Endothelial cell (in vitro differentiated cells): ENCODE measurements around the gene MOCOS. TPM values are rescaled to one million over a fixed set of nuclear protein-coding genes. Genes with fewer than 3 reads are reported as not detected.

ENCODE experiments used
- DNase-seq: peaks from one replicate; pipeline ENCODE4 v3.0.0; 2021; ENCODE audit warnings: low spot score
- H3K27ac Mint-ChIP-seq: one replicate; pipeline ENCODE4 v1.8.0; 2021; ENCODE audit warnings: mixed read lengths, inconsistent platforms; ENCODE audit not compliant: unreplicated experiment
- H3K27me3 Mint-ChIP-seq: one replicate; pipeline ENCODE4 v1.8.0; 2021; ENCODE audit warnings: mild to moderate bottlenecking, moderate library complexity, mixed read lengths, inconsistent platforms; ENCODE audit not compliant: unreplicated experiment
- H3K36me3 Mint-ChIP-seq: one replicate; pipeline ENCODE4 v1.8.0; 2021; ENCODE audit warnings: mild to moderate bottlenecking, low read depth, mixed read lengths, inconsistent platforms; ENCODE audit not compliant: unreplicated experiment
- H3K4me1 Mint-ChIP-seq: one replicate; pipeline ENCODE4 v1.8.0; 2021; ENCODE audit warnings: mild to moderate bottlenecking, mixed read lengths, inconsistent platforms; ENCODE audit not compliant: unreplicated experiment
- H3K4me3 Mint-ChIP-seq: one replicate; pipeline ENCODE4 v1.8.0; 2021; ENCODE audit warnings: mild to moderate bottlenecking, mixed read lengths, inconsistent platforms; ENCODE audit not compliant: unreplicated experiment
- H3K9me3 Mint-ChIP-seq: one replicate; pipeline ENCODE4 v1.8.0; 2021; ENCODE audit warnings: mixed read lengths, inconsistent platforms; ENCODE audit not compliant: unreplicated experiment
- CTCF ChIP-seq: fragments of 200-600 bp; sonication (generic); IDR thresholded peaks from one replicate; pipeline ENCODE4 v1.5.0; 2021; ENCODE audit warnings: antibody characterized with exemption; ENCODE audit not compliant: unreplicated experiment
- total RNA-seq: library from RNA; stranded (reverse); fragmentation: NEBNext Ultra II Directional; extraction: Animal tissue kit (Norgen Biotek cat#: 25700); gene quantifications from one replicate; pipeline ENCODE4 v1.2.1, GENCODE V29; 2021; ENCODE audit not compliant: unreplicated experiment

Gene MOCOS
- total RNA-seq, 1 donor from 2014 or later: 0.56 TPM

DNA sequence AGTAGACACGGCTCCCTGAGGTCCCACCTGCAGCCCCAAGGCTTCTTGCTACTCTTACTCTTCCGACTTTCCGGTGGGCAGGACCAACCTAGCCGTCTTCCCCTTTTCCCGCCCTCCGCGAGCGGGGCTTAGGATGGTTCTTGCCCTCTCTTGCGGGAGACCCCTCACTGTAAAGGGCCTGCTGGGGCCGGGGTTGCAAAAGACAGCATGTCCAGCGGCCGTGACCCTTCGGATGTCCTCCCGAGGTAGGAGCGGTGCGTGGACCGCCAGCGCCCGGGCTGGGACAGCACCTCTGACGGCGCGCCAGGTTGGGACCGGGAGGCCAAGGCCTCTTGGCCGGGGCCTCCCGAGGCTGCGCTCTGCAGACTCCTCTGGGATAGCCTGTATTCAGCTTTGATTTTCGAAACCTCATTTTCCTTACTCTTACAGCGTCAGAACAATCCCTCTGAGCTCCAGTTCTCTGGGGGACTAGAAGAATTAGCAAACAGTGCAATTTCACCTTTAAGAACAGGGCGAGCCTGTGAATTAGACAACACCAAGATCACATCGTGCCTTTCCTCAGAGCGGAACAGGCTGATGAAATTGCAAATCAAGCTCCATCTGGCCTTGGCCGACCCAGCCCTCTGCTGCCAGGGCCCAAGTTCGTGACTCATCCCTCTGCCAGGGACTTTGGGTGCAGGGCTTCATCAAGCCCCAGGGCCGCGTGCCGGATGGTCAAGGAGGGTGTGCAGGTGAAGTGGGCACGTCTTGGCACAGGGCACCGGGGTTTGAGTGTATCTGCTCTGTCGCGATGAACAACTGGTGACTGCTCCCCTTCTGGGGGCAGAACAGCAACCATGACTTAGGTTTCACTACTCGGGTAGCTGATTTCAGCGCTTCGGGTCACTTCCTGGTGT, 777 bp downstream of the MOCOS start:
- peak overlapping the region; percentile 83 for H3K4me3 Mint-ChIP-seq
- H3K9me3 Mint-ChIP-seq: peaks cover 4% of the 10 kb centered on the region
- H3K27ac Mint-ChIP-seq: no peak overlapping the region
- peaks cover 8% of the 10 kb centered on the region for H3K36me3 Mint-ChIP-seq
- peaks cover 18% of the 10 kb centered on the region for H3K27me3 Mint-ChIP-seq
- DNase-seq: peak; percentile 10
- TF ChIP-seq CTCF: no peak
- peaks cover 32% of the 10 kb centered on the region for H3K4me1 Mint-ChIP-seq

DNA sequence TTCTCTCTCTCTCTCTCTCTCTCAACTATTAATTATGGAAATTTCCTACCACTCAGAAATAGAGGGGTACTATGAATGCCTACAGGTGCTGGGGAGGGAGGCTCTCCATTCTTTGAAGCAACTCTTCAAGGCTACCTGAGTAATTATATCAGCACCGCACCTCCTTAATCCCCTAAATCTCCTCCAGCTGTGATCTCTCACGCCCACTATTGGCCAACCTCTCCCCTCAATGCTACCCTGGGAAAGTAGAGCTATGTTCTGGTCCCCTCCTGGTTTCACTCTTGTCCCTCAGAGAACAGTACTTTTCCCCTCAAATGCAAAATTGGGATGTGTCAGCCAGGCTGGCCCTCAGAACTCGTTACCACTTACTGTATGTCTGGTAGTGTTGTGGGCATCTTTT, 1.6 kb downstream of the MOCOS start:
- TF ChIP-seq CTCF: no peak
- no peak overlapping the region for H3K27ac Mint-ChIP-seq
- H3K4me3 Mint-ChIP-seq: peak overlapping the region; percentile 83
- H3K4me1 Mint-ChIP-seq: peaks cover 27% of the 10 kb centered on the region
- peaks cover 4% of the 10 kb centered on the region for H3K9me3 Mint-ChIP-seq
- H3K36me3 Mint-ChIP-seq: peaks cover 8% of the 10 kb centered on the region
- peaks cover 14% of the 10 kb centered on the region for H3K27me3 Mint-ChIP-seq
- no peak for DNase-seq

DNA sequence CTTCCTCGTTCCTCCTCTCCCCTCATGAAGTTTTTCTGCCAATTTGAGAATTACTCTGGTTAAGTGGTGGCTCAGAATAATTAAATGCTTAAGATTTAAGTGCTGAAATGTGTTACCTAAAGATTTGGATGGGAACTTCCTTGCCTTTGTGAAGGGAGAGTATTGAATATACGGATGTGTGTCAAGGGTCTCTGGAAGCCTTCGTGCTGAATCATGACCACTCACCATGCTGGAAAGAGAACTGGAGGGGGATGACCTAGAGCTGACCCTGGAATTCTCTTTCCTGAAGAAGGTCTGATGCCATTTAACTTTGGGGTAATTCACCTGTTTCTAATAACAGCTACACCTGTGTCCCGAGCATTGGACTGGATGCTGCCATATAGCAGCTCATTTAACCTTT, 2.2 kb downstream of the MOCOS start:
- H3K4me3 Mint-ChIP-seq: no peak overlapping the region
- no peak for DNase-seq
- H3K27ac Mint-ChIP-seq: no peak overlapping the region
- peaks cover 8% of the 10 kb centered on the region for H3K36me3 Mint-ChIP-seq
- peaks cover 4% of the 10 kb centered on the region for H3K9me3 Mint-ChIP-seq
- no peak for TF ChIP-seq CTCF
- peaks cover 14% of the 10 kb centered on the region for H3K27me3 Mint-ChIP-seq
- peaks cover 21% of the 10 kb centered on the region for H3K4me1 Mint-ChIP-seq

GRCh38 chr18:36191286-36191685, 4.0 kb downstream of the MOCOS start:
- Mint-ChIP-seq H3K27ac (no peak overlapping the region), H3K9me3 (peaks cover 4% of the 10 kb centered on the region), H3K36me3 (peaks cover 8% of the 10 kb centered on the region), H3K27me3 (peaks cover 8% of the 10 kb centered on the region), H3K4me1 (peaks cover 11% of the 10 kb centered on the region), H3K4me3 (no peak overlapping the region)
- TF ChIP-seq CTCF: no peak
- no peak for DNase-seq

GRCh38 chr18:36191711-36192110, 4.4 kb downstream of the MOCOS start:
- H3K4me1 Mint-ChIP-seq: peaks cover 11% of the 10 kb centered on the region
- peaks cover 8% of the 10 kb centered on the region for H3K36me3 Mint-ChIP-seq
- H3K4me3 Mint-ChIP-seq: no peak overlapping the region
- H3K27me3 Mint-ChIP-seq: peaks cover 8% of the 10 kb centered on the region
- no peak for TF ChIP-seq CTCF
- DNase-seq: no peak
- no peak overlapping the region for H3K27ac Mint-ChIP-seq
- peaks cover 4% of the 10 kb centered on the region for H3K9me3 Mint-ChIP-seq
